ENCODE data around the gene PAPPA2.

DNA sequence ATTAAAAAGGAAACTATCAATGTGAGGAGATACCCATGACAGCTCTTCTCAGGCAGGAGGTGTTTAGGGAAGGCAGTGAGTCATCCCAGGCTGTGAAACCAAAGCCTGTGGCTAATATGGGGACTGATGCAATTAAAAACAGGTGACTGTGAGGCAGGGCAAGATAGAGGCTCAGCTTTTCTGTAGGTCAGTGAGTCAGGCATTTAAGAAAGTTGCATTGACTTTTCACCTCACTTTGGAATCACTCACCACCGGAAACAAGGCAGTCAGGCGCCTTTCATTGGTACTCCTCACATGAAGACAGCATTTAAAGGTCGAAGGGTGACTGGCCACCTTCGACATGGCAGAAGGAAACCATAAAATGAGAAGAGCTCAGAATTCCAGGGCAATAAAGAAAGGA is 54.5 kb downstream of the PAPPA2 start:
- TF ChIP-seq POLR2A (IDR thresholded peaks at IDR 0.05), result no peak
- TF ChIP-seq CTCF (IDR thresholded peaks at IDR 0.05), result no peak
